CD4-positive, alpha-beta T cell treated with Interleukin-4 for 4 hours (primary cell): ENCODE results near the gene PARP8.
"Not testable (repeated sequence)": the region's sequence is repeated elsewhere in the genome, so short reads cannot be mapped to it uniquely, and the experiment has no call there.

Source experiments
- DNase-seq: peaks from one replicate; pipeline ENCODE4 v3.0.0-alpha.2; 2020

Gene PARP8

GRCh38 chr5:50727149-50727496, 60.7 kb downstream of the PARP8 start:
- peak; percentile 22 for DNase-seq

- no peak for DNase-seq
These were observed 61.4 kb downstream of the PARP8 start for GRCh38 chr5:50727845-50728244.

GRCh38 chr5:50730336-50730735, 63.9 kb downstream of the PARP8 start:
- no peak for DNase-seq

- no peak for DNase-seq
These were observed 64.4 kb downstream of the PARP8 start for GRCh38 chr5:50730841-50731240.

- no peak for DNase-seq
These were observed 67.3 kb downstream of the PARP8 start for GRCh38 chr5:50733741-50734140.

GRCh38 chr5:50738864-50739263, 72.4 kb downstream of the PARP8 start:
- no peak for DNase-seq

- no peak for DNase-seq
These were observed 74.4 kb downstream of the PARP8 start for GRCh38 chr5:50740832-50741231.

- DNase-seq, result peak; percentile 49
These were observed 78.3 kb downstream of the PARP8 start for GRCh38 chr5:50744776-50745175.

- DNase-seq, result no peak
These were observed 78.9 kb downstream of the PARP8 start for GRCh38 chr5:50745221-50745910.

GRCh38 chr5:50749181-50749580, 82.7 kb downstream of the PARP8 start:
- DNase-seq, result peak; percentile 19

GRCh38 chr5:50749873-50750272, 83.4 kb downstream of the PARP8 start:
- peak; percentile 39 for DNase-seq

GRCh38 chr5:50751064-50751657, 84.7 kb downstream of the PARP8 start:
- DNase-seq, result peak; percentile 83

GRCh38 chr5:50752800-50753199, 86.4 kb downstream of the PARP8 start:
- DNase-seq, result no peak

GRCh38 chr5:50759526-50760270, 93.3 kb downstream of the PARP8 start:
- DNase-seq, result no peak

- DNase-seq, result no peak
These were observed 96.9 kb downstream of the PARP8 start for GRCh38 chr5:50763351-50763750.

- DNase-seq, result no peak
These were observed 97.4 kb downstream of the PARP8 start for GRCh38 chr5:50763846-50764245.

GRCh38 chr5:50766042-50766441, 99.6 kb downstream of the PARP8 start:
- DNase-seq, result no peak

GRCh38 chr5:50766462-50766861, 100.0 kb downstream of the PARP8 start:
- no peak for DNase-seq

- no peak for DNase-seq
These were observed 100.5 kb downstream of the PARP8 start for GRCh38 chr5:50766967-50767366.

- DNase-seq, result no peak
These were observed 101.2 kb downstream of the PARP8 start for GRCh38 chr5:50767588-50767987.

- no peak for DNase-seq
These were observed 102.2 kb downstream of the PARP8 start for GRCh38 chr5:50768634-50769033.

GRCh38 chr5:50770441-50770840, 104.0 kb downstream of the PARP8 start:
- no peak for DNase-seq

- DNase-seq, result not testable (repeated sequence)
These were observed 108.2 kb downstream of the PARP8 start for GRCh38 chr5:50774446-50775175.

GRCh38 chr5:50786073-50786472, 119.6 kb downstream of the PARP8 start:
- no peak for DNase-seq
